ENCODE data around the gene KLHDC8A. TPM values are rescaled to one million over a fixed set of nuclear protein-coding genes. Genes with fewer than 3 reads are reported as not detected.

KLHDC8A gene
- total and polyA plus RNA-seq, 9 of the 15 experiments (the other 6 are each of a cell fraction or from before 2014, with no cell fraction given): 0.01 to 0.54 (median 0.04) TPM; not detected in 6

DNA sequence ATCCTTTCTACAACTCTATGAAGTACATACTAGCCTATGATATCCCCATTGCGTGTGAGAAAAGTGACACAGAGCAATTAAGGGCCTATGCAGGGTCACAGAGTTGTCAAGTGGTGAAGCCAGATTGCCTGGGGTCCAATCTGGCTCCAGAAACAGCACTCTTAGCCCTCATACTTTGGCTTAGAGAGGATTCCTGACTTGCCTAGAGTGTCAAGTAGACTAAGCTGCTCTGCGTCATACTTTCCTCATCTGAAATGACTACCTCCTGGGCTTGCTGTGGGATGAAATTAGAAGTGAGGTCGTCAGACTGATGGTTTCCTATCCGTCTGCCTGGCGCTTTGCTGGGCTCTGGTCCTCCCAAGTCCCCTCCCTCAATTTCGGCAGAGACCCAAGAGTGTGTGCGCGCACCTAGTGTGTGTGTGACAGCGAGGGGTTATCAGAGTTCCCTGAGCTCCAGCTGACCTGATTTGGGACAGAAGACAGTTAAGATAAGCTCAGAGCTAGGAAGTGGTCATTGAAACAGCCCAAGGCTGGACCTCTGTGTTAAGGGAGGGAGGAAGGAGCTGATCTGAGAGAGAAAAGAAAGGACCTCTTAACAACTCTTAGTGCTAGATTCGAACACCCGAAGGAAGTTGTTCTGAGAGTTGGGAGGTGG lies 29.8 kb downstream of the KLHDC8A start (continued):
- TF ChIP-seq IFI16 (CRISPR knock-in tag; IDR thresholded peaks at IDR 0.05) (no peak), CREB3L1 (IDR thresholded peaks at IDR 0.05; ENCODE audit: borderline replicate concordance, low read depth) (no peak), PML (IDR thresholded peaks at IDR 0.05; ENCODE audit: low read length) (peak; percentile 52; the same call in 1 of the 2 replicates), POLR2H (tag; IDR thresholded peaks at IDR 0.05; ENCODE audit: low read depth) (no peak), ZEB2 (IDR thresholded peaks at IDR 0.05) (no peak), PHF20 (IDR thresholded peaks at IDR 0.05; ENCODE audit: partially characterized antibody) (no peak), ZFPM2 (CRISPR knock-in tag; IDR thresholded peaks at IDR 0.05) (no peak), JUND (IDR thresholded peaks at IDR 0.05; ENCODE audit: borderline replicate concordance, low read depth, low read length) (no peak; the same call in 1 of the 2 replicates), JUND (tag; IDR thresholded peaks at IDR 0.05; ENCODE audit: borderline replicate concordance, low read depth, low read length) (peak; percentile 31; the same call in 1 of the 3 replicates), SRSF9 (IDR thresholded peaks at IDR 0.05; ENCODE audit: borderline replicate concordance, low read depth, low read length) (no peak), NCOR1 (IDR thresholded peaks at IDR 0.05) (peak; percentile 68; the same call in 1 of the 2 replicates), MYBL2 (IDR thresholded peaks at IDR 0.05; ENCODE audit: low read depth) (no peak), MYBL2 (CRISPR knock-in tag; IDR thresholded peaks at IDR 0.05; ENCODE audit: borderline replicate concordance) (no peak), MYC (IDR thresholded peaks at IDR 0.05; ENCODE audit: low read depth, low read length) (0 out of 2 replicates have a peak, but pooled peaks have one; percentile 27), MYC (CRISPR knock-in tag; IDR thresholded peaks at IDR 0.05; ENCODE audit: borderline replicate concordance, low read depth) (no peak), SMARCB1 (IDR thresholded peaks at IDR 0.05; ENCODE audit: insufficient read length, low read depth) (no peak), ZNF592 (IDR thresholded peaks at IDR 0.05) (no peak), FUS (optimal IDR thresholded peaks at IDR 0.05; ENCODE audit: low read depth, low read length) (no peak), ZSCAN29 (IDR thresholded peaks at IDR 0.05) (no peak)
- TF ChIP-seq, protein P1, sequence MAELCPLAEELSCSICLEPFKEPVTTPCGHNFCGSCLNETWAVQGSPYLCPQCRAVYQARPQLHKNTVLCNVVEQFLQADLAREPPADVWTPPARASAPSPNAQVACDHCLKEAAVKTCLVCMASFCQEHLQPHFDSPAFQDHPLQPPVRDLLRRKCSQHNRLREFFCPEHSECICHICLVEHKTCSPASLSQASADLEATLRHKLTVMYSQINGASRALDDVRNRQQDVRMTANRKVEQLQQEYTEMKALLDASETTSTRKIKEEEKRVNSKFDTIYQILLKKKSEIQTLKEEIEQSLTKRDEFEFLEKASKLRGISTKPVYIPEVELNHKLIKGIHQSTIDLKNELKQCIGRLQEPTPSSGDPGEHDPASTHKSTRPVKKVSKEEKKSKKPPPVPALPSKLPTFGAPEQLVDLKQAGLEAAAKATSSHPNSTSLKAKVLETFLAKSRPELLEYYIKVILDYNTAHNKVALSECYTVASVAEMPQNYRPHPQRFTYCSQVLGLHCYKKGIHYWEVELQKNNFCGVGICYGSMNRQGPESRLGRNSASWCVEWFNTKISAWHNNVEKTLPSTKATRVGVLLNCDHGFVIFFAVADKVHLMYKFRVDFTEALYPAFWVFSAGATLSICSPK (IDR thresholded peaks at IDR 0.05; ENCODE audit: borderline replicate concordance): no peak
- TF ChIP-seq, protein P2, sequence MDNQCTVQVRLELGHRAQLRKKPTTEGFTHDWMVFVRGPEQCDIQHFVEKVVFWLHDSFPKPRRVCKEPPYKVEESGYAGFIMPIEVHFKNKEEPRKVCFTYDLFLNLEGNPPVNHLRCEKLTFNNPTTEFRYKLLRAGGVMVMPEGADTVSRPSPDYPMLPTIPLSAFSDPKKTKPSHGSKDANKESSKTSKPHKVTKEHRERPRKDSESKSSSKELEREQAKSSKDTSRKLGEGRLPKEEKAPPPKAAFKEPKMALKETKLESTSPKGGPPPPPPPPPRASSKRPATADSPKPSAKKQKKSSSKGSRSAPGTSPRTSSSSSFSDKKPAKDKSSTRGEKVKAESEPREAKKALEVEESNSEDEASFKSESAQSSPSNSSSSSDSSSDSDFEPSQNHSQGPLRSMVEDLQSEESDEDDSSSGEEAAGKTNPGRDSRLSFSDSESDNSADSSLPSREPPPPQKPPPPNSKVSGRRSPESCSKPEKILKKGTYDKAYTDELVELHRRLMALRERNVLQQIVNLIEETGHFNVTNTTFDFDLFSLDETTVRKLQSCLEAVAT (IDR thresholded peaks at IDR 0.05): no peak
